Naive B cell (primary cell): ENCODE data around the gene AJUBA. TPM values are rescaled to one million over a fixed set of nuclear protein-coding genes. Genes with fewer than 3 reads are reported as not detected.

Source experiments
- ATAC-seq, 2 donors: fragments of 150-1000 bp; cut with Tn5 transposase; 2 replicates each; pipeline ENCODE4 v1.10.0; 2021; ENCODE audit warnings: low read depth in 2 of 2, mild to moderate bottlenecking in 2 of 2, moderate library complexity in 2 of 2
- DNase-seq: peaks from one replicate; pipeline ENCODE4 v3.0.0; 2022
- H3K27ac Mint-ChIP-seq, 6 donors: one replicate each; pipeline ENCODE4 v1.8.0; 2020 to 2022; ENCODE audit warnings: mild to moderate bottlenecking in 6 of 6, mixed read lengths in 6 of 6, moderate library complexity in 5 of 6, inconsistent platforms in 2 of 6
- H3K27me3 Mint-ChIP-seq, 3 donors: one replicate each; pipeline ENCODE4 v1.8.0; 2021 to 2022; ENCODE audit warnings: mixed read lengths in 3 of 3, mild to moderate bottlenecking in 1 of 3
- H3K36me3 Mint-ChIP-seq, 2 donors: one replicate each; pipeline ENCODE4 v1.8.0; 2020 to 2022; ENCODE audit warnings: mixed read lengths in 2 of 2, inconsistent platforms in 1 of 2, mild to moderate bottlenecking in 1 of 2
- H3K4me1 Mint-ChIP-seq, 3 donors: one replicate each; pipeline ENCODE4 v1.8.0; 2020 to 2022; ENCODE audit warnings: mixed read lengths in 3 of 3, inconsistent platforms in 1 of 3, mild to moderate bottlenecking in 1 of 3, moderate library complexity in 1 of 3
- H3K4me3 Mint-ChIP-seq, 8 donors: one replicate each; pipeline ENCODE4 v1.8.0; 2020 to 2022; ENCODE audit warnings: mild to moderate bottlenecking in 8 of 8, mixed read lengths in 8 of 8, moderate library complexity in 8 of 8, inconsistent platforms in 2 of 8
- H3K9me3 Mint-ChIP-seq, 7 donors: one replicate each; pipeline ENCODE4 v1.8.0; 2020 to 2022; ENCODE audit warnings: mixed read lengths in 7 of 7, mild to moderate bottlenecking in 5 of 7, inconsistent platforms in 2 of 7, moderate library complexity in 1 of 7
- polyA plus RNA-seq, 6 donors: library from polyadenylated mRNA; unstranded; fragments of 300-500 nt; fragmentation: Illumina TruSeq; gene quantifications; one replicate each; pipeline ENCODE4 v1.2.3, GENCODE V29; 2021; ENCODE audit warnings: low read depth in 6 of 6

AJUBA gene
- polyA plus RNA-seq, 6 donors from 2014 or later: 0.22 to 0.33 TPM; not detected in 4

DNA sequence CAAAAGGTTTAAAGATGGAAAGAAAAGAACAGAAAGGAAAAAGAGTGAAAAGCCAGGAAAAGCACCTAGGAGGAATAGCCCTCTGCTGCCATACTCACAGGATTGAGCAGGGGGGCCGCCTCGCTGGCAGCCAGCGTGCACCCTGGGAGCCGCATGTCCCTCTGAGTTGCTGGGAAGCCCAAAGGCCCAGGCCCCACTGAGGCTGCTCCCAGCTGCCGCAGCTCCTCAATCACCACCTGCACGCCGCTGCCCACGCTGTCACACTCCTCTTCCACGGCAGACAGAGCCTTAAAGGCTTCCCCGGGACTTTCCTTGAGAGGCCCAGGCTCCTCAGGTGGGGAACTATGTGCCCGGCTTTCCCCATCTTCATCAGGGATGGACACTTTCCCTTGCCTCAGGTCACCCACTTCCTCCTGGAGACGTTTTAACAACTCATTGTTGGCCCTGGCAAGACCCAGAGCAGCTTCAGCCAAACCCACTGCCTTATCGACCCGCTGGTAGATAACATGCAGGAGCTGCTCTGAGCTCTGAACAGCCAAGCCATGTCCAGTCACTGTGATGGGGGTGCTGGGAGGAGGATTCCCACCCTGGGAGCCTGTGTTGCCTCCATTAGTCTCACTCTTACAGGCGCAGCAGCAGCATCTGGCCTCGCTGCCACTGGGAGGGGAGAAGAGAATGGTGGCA is 16.1 kb upstream of the AJUBA start:
- Mint-ChIP-seq H3K9me3 (no peaks in the 10 kb centered on the region), H3K4me1 (peaks cover 0 to 3% (median 3%) of the 10 kb centered on the region in 3 donors), H3K4me3 (no peak overlapping the region), H3K36me3 (peaks cover 0 to 5% of the 10 kb centered on the region in 2 donors), H3K27ac (no peak overlapping the region), H3K27me3 (no peaks in the 10 kb centered on the region)
- no peak for DNase-seq
- no peak for ATAC-seq

- Mint-ChIP-seq H3K36me3 (peaks cover 0 to 9% of the 10 kb centered on the region in 2 donors), H3K9me3 (no peaks in the 10 kb centered on the region), H3K4me3 (no peak overlapping the region), H3K27me3 (no peaks in the 10 kb centered on the region), H3K27ac (no peak overlapping the region), H3K4me1 (peaks cover 0 to 3% (median 3%) of the 10 kb centered on the region in 3 donors)
- no peak for ATAC-seq
- DNase-seq: no peak
These were observed 15.4 kb upstream of the AJUBA start for GRCh38 chr14:22997676-22998323.

DNA sequence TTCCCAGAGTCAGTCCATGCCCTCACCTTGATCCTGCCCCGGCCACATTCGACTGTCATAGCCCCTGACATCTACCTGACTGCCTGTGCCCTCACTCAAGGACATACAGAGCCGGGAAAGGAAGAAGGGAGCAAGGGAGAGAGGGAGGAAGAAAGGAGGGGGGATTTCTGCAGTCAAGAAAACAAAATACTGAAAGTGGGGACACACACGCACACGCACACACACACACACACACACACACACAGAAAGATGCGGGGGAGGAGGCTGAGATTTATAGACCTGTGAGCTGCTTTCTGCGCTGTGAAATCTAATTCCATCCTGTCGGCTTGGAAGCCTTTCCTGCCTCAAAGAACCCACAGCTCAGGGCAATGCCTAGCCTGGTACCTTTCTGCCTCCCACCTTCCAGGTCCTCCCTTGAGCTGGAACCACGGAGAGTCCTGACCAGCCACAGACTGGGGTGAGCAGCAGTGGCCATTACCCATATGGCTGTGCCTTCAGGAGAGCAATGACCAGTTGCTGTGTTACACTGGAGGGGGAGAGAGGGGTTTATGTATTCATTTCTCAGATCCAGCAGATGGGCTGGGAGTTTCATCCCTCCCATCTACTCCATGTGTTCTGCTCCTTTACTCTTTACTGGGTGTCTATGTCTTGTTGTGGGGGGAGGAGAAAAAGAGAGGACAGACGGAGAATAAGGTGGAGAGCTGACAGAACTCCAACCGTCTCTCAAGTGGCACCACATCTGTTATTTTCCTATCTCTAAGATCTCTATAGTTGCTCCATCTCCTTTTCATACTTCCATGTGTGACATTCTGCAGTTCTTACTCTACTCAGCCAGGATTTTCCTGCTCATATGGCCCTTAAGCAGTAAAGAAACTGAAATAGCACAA is 14.7 kb upstream of the AJUBA start:
- Mint-ChIP-seq H3K9me3 (no peaks in the 10 kb centered on the region), H3K4me1 (peaks cover 0 to 3% (median 3%) of the 10 kb centered on the region in 3 donors), H3K4me3 (no peak overlapping the region), H3K27ac (no peak overlapping the region), H3K36me3 (peaks cover 0 to 9% of the 10 kb centered on the region in 2 donors), H3K27me3 (no peaks in the 10 kb centered on the region)
- DNase-seq (no peak), ATAC-seq (no peak)

GRCh38 chr14:22995889-22996625 is 13.7 kb upstream of the AJUBA start:
- H3K36me3 Mint-ChIP-seq: peaks cover 0 to 9% of the 10 kb centered on the region in 2 donors
- no peak for DNase-seq
- peaks cover 0 to 3% (median 3%) of the 10 kb centered on the region in 3 donors for H3K4me1 Mint-ChIP-seq
- ATAC-seq: no peak
- H3K4me3 Mint-ChIP-seq: no peak overlapping the region
- H3K27me3 Mint-ChIP-seq: no peaks in the 10 kb centered on the region
- H3K27ac Mint-ChIP-seq: no peak overlapping the region
- no peaks in the 10 kb centered on the region for H3K9me3 Mint-ChIP-seq

GRCh38 chr14:22994762-22995275 is 12.5 kb upstream of the AJUBA start:
- Mint-ChIP-seq H3K4me1 (peaks cover 0 to 3% (median 3%) of the 10 kb centered on the region in 3 donors), H3K4me3 (no peak overlapping the region), H3K9me3 (no peaks in the 10 kb centered on the region), H3K27ac (no peak overlapping the region), H3K27me3 (no peaks in the 10 kb centered on the region), H3K36me3 (peaks cover 0 to 13% of the 10 kb centered on the region in 2 donors)
- ATAC-seq: peak; percentile 59 to 68
- peak; percentile 20 for DNase-seq

DNA sequence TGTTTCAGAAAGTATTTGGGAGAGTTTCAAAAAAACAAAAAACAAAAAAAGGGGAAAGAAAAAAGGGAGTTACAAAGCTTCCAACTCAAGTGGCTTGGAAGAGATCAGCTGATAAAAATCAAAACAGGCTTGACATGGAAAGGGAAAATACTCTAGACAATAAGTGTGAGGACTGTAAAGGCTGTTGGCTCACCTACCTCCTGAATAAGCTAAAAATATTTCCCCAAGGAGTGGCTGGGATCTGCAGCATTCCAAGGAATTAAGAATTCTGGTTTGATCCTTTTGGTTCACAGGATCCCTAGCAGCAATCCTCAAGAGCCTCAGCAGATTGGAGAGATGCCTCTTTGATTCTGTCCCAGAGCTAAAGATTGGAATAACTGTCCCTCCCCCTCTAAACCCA is 11.2 kb upstream of the AJUBA start:
- DNase-seq: no peak
- Mint-ChIP-seq H3K9me3 (no peaks in the 10 kb centered on the region), H3K27me3 (no peaks in the 10 kb centered on the region), H3K27ac (peak overlapping the region in 1 of 6 donors; percentile 35), H3K4me3 (no peak overlapping the region), H3K36me3 (peaks cover 0 to 13% of the 10 kb centered on the region in 2 donors), H3K4me1 (peaks cover 0 to 3% (median 3%) of the 10 kb centered on the region in 3 donors)
- no peak for ATAC-seq

DNA sequence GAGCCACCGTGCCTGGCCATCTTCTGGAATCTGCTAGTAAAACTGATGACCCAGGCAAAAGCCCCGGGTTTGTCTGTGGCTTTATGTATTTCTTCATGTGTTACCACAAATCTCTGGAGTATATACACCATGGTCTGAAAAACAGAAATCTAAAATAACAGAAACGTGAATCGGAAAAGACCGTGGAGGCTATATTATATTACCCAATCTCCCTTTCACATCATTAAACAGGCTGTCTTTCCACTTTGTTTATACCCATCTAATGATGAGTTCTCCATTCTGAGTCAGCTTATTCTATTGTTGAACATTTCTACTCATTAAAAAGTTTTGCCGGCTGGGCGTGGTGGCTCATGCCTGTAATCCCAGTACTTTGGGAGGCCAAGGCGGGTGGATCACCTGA is 9.5 kb upstream of the AJUBA start:
- Mint-ChIP-seq H3K27ac (no peak overlapping the region), H3K36me3 (peaks cover 0 to 13% of the 10 kb centered on the region in 2 donors), H3K9me3 (no peaks in the 10 kb centered on the region)

DNA sequence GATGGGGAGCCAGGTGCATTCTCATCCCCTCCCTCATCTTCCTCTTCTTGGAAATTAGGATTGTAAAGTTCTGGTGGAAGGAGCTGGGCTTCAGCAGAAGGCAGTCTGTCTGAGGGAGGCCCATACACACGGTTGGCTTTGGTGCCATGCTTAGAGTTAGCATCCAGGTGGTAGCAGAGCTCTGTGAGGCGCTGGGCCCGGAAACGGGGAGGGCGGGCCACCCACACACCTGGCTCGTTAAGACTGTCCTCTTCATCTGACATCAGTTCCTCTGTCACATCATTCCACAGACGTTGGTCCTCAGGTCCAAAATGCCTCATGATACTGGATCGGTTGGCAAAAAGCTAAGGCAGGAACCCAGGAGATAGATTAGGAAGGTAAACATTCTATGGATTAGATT is 4.9 kb upstream of the AJUBA start:
- Mint-ChIP-seq H3K27me3 (no peaks in the 10 kb centered on the region), H3K27ac (no peak overlapping the region)
- ATAC-seq: no peak

More for the DNA sequence above, 9.5 kb upstream of the AJUBA start:
- no peak for ATAC-seq
- DNase-seq: no peak
- no peak overlapping the region for H3K4me3 Mint-ChIP-seq
- no peaks in the 10 kb centered on the region for H3K27me3 Mint-ChIP-seq
- peaks cover 0 to 3% (median 3%) of the 10 kb centered on the region in 3 donors for H3K4me1 Mint-ChIP-seq

GRCh38 chr14:22986508-22987054 is 4.2 kb upstream of the AJUBA start:
- DNase-seq: peak; percentile 78
- no peaks in the 10 kb centered on the region for H3K9me3 Mint-ChIP-seq
- H3K27me3 Mint-ChIP-seq: no peaks in the 10 kb centered on the region
- peaks cover 0 to 2% (median 0%) of the 10 kb centered on the region in 3 donors for H3K4me1 Mint-ChIP-seq
- ATAC-seq: peak; percentile 63 to 76
- H3K36me3 Mint-ChIP-seq: peaks cover 0 to 3% of the 10 kb centered on the region in 2 donors
- no peak overlapping the region for H3K4me3 Mint-ChIP-seq
- H3K27ac Mint-ChIP-seq: peak overlapping the region in 1 of 6 donors; percentile 70

More for the DNA sequence above, 4.9 kb upstream of the AJUBA start:
- no peak overlapping the region for H3K4me3 Mint-ChIP-seq
- DNase-seq: no peak
- no peaks in the 10 kb centered on the region for H3K4me1 Mint-ChIP-seq
- peaks cover 0 to 3% of the 10 kb centered on the region in 2 donors for H3K36me3 Mint-ChIP-seq
- H3K9me3 Mint-ChIP-seq: no peaks in the 10 kb centered on the region

DNA sequence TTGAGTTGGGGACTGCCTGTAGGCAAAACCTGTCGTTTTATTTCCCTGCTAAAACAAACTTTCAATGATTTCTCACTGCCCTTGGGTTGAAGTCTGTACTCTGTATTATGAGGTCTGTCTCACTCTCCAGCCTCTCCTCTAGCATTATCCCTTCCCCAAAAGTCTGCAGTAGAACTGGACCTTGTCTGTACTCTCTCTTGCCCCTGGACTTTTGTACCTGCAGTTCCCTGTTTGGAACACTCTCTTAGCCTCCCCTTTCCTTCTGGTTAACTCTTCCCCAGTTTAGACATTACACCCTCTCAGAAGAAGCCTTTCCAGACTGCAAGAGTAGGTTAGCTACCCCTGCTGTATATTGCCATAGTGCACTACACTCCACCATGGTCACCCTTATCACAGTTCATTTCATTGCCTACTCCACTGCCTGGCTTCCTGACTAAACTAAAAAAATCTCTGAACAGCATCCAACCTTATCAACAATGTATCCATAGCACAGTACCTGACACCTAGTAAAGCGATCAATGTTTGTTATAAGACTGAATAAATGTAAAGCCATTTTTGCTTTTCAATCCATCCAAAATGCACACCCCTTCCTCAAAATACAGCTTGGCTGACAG is 3.6 kb upstream of the AJUBA start:
- ATAC-seq (no peak), DNase-seq (no peak)
- Mint-ChIP-seq H3K4me3 (no peak overlapping the region), H3K27me3 (no peaks in the 10 kb centered on the region), H3K4me1 (peaks cover 0 to 2% (median 0%) of the 10 kb centered on the region in 3 donors), H3K36me3 (peaks cover 0 to 3% of the 10 kb centered on the region in 2 donors), H3K27ac (peak overlapping the region in 1 of 6 donors; percentile 52), H3K9me3 (no peaks in the 10 kb centered on the region)

DNA sequence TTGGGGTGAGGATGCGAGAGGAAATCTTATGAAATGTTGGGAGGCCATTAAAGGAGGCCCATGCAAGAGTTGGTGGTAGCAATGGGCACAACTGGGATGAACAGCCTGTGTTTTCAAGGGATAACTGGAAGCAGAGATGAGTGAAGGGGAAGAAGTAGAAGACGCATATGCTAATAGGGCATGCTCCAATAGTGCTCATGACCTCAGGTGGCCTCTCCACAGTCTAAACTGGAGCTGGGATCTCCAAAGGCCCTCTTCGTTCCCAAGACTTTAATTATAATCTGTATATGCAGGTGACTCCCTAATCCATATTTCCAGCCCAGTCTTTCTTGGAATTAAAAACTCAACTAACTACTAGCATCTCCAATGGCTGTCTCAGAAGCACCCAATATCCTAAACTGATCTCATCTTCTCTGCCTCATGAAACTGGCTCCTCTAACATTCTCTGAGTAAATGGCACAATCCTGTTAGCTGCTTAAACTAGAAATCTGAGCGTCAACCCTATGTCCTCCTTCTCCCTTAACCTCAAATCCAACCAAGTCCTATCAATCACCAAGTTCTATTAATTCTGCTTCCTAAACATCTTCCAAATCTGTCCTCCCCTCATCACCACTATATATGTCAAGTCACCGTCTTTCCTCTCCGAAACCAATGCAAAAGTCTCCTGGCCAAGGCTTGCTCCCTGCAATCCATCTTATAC is 2.8 kb upstream of the AJUBA start:
- Mint-ChIP-seq H3K27ac (peak overlapping the region in 1 of 6 donors; percentile 28), H3K9me3 (no peaks in the 10 kb centered on the region), H3K4me3 (peak overlapping the region in 2 of 8 donors; percentile 4 to 18), H3K36me3 (peaks cover 0 to 2% of the 10 kb centered on the region in 2 donors), H3K27me3 (peaks cover under 1 to 3% (median 1%) of the 10 kb centered on the region in 3 donors), H3K4me1 (peaks cover 0 to 6% (median under 1%) of the 10 kb centered on the region in 3 donors)
- DNase-seq (no peak), ATAC-seq (no peak)
